T-helper 2 cell treated with Interferon-gamma antibody and Interleukin-4, amounts not matched to agents 5 μg/mL and 100 μg/mL, for 36 hours (primary cell): ENCODE measurements around the gene ADAMTSL2.

Source experiments
- DNase-seq: peaks from one replicate; pipeline ENCODE4 v3.0.0; 2021; ENCODE audit warnings: low spot score
- H3K27ac Mint-ChIP-seq: one replicate; pipeline ENCODE4 v1.8.0; 2021; ENCODE audit warnings: mild to moderate bottlenecking, mixed read lengths
- H3K27me3 Mint-ChIP-seq: one replicate; pipeline ENCODE4 v1.8.0; 2021; ENCODE audit warnings: low read depth, mixed read lengths
- H3K36me3 Mint-ChIP-seq: one replicate; pipeline ENCODE4 v1.8.0; 2021; ENCODE audit warnings: low read depth, mixed read lengths
- H3K4me1 Mint-ChIP-seq: one replicate; pipeline ENCODE4 v1.8.0; 2021; ENCODE audit warnings: low read depth, mixed read lengths
- H3K4me3 Mint-ChIP-seq: one replicate; pipeline ENCODE4 v1.8.0; 2022; ENCODE audit warnings: mild to moderate bottlenecking, moderate library complexity, mixed read lengths
- H3K9me3 Mint-ChIP-seq: one replicate; pipeline ENCODE4 v1.8.0; 2021; ENCODE audit warnings: mixed read lengths

The ADAMTSL2 gene

DNA sequence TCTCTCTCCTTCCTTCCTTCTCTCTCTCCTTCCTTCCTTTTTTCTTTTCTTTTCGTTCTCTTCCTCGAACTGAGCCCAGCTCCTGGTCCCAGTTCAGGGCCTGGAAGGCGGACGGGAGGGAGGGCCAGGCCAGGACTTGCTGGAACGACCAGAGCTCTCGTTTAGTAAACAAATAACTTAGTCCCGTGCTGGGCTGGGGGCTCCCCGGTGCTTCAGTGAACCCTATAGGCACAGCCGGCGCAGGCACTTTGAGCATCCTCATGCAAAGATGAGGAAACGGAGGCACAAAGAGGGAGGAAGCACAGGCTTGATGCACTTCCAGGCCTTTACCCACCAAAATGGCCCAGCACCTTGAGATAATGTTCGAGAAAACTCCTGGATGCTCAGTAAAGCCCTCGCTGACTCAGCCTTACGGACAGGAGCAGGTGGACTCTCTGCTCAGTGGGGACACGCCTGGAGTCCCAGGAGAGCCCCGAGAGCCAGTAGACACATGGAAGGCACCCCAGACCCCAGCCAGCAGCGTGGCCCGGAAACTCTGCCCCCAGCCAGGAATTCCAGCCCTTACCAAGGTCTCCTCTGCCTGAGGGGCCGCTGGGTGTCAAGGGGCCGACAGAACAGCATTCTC lies 55.8 kb downstream of the ADAMTSL2 start:
- Mint-ChIP-seq H3K4me3 (no peak overlapping the region), H3K9me3 (peaks cover 5% of the 10 kb centered on the region), H3K4me1 (no peaks in the 10 kb centered on the region), H3K27me3 (peaks cover 12% of the 10 kb centered on the region), H3K27ac (no peak overlapping the region), H3K36me3 (no peaks in the 10 kb centered on the region)
- no peak for DNase-seq

GRCh38 chr9:133591116-133591910 lies 56.8 kb downstream of the ADAMTSL2 start:
- Mint-ChIP-seq H3K4me3 (no peak overlapping the region), H3K4me1 (no peaks in the 10 kb centered on the region), H3K27ac (no peak overlapping the region), H3K9me3 (peaks cover 5% of the 10 kb centered on the region), H3K27me3 (peaks cover 5% of the 10 kb centered on the region), H3K36me3 (no peaks in the 10 kb centered on the region)
- no peak for DNase-seq

GRCh38 chr9:133591985-133592384 lies 57.5 kb downstream of the ADAMTSL2 start:
- no peaks in the 10 kb centered on the region for H3K27me3 Mint-ChIP-seq
- H3K9me3 Mint-ChIP-seq = peaks cover 8% of the 10 kb centered on the region
- no peaks in the 10 kb centered on the region for H3K36me3 Mint-ChIP-seq
- DNase-seq = no peak
- H3K4me3 Mint-ChIP-seq = no peak overlapping the region
- no peak overlapping the region for H3K27ac Mint-ChIP-seq
- H3K4me1 Mint-ChIP-seq = no peaks in the 10 kb centered on the region

GRCh38 chr9:133592731-133593409 lies 58.4 kb downstream of the ADAMTSL2 start:
- DNase-seq = no peak
- H3K4me1 Mint-ChIP-seq = no peaks in the 10 kb centered on the region
- no peaks in the 10 kb centered on the region for H3K27me3 Mint-ChIP-seq
- peaks cover 17% of the 10 kb centered on the region for H3K9me3 Mint-ChIP-seq
- H3K27ac Mint-ChIP-seq = no peak overlapping the region
- H3K4me3 Mint-ChIP-seq = no peak overlapping the region
- H3K36me3 Mint-ChIP-seq = no peaks in the 10 kb centered on the region

DNA sequence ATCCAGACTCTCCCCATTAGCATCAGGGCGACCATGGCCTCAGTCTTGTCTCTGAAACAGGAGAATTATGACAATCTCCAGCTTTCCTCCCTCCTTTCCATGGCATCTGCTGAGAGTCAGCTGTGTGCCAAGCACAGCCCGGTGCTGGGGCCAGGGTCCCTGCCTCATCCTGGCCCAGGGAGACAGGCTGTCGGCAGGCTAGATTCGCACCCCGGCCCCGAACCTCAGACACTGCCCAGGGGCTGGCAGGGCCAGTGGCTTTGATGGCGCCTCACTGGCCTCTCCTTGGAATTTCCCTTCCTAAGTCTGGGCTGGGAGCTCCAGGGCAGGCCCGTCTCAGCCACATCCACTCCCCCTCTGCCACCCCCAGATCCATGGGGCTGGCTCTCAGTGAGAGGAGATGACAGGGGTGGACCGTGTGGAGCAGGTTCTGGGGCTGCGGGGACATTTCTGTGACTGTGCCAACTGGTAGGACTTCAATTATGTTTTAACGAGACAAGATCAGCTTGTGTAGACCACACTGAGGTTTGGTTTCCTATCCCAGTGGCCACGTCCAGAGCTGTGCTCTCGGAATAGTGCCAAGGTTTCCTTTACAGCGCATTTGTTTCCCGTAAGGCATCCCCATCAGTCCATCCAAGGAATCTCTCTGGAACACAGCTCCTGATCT lies 59.2 kb downstream of the ADAMTSL2 start:
- no peaks in the 10 kb centered on the region for H3K4me1 Mint-ChIP-seq
- H3K4me3 Mint-ChIP-seq = no peak overlapping the region
- no peaks in the 10 kb centered on the region for H3K36me3 Mint-ChIP-seq
- no peak for DNase-seq
- no peaks in the 10 kb centered on the region for H3K27me3 Mint-ChIP-seq
- no peak overlapping the region for H3K27ac Mint-ChIP-seq
- H3K9me3 Mint-ChIP-seq = peaks cover 14% of the 10 kb centered on the region

- no peaks in the 10 kb centered on the region for H3K36me3 Mint-ChIP-seq
- no peak for DNase-seq
- H3K4me1 Mint-ChIP-seq = no peaks in the 10 kb centered on the region
- H3K4me3 Mint-ChIP-seq = no peak overlapping the region
- H3K27me3 Mint-ChIP-seq = no peaks in the 10 kb centered on the region
- no peak overlapping the region for H3K27ac Mint-ChIP-seq
- peaks cover 14% of the 10 kb centered on the region for H3K9me3 Mint-ChIP-seq
Measured at GRCh38 chr9:133594310-133594709, 59.8 kb downstream of the ADAMTSL2 start.

GRCh38 chr9:133595910-133596309 lies 61.4 kb downstream of the ADAMTSL2 start:
- no peak overlapping the region for H3K4me3 Mint-ChIP-seq

DNA sequence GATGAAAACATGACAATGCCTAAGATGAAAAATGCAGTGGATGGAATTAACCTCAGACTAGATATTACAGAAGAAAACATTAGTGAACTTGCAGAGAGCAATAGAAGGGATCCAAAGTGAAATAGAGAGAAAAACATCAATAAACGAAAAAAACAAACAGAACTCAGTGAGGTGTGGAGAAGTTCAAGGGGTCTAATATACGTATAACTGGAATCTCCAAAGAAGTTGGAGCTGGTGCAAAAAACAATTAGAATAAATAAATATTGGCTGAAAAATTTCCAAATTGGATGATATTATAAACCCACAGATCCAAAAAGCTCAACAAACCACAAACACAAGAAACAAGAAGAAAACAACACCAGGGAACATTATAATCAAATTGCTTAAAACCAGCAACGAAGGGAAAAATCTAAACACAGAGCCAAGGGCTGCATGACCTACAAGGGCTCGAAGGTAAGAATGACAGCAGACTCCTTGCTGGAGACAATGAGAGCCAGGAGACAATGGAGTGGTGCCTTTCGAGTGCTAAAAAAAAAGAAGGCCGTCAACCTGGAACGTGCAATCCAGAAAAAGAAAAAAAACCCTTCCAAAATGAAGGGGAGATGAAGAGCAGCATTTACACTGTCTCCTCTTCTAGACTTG lies 62.9 kb downstream of the ADAMTSL2 start:
- peaks cover 14% of the 10 kb centered on the region for H3K9me3 Mint-ChIP-seq
- H3K4me1 Mint-ChIP-seq = no peaks in the 10 kb centered on the region
- no peaks in the 10 kb centered on the region for H3K27me3 Mint-ChIP-seq
- no peak for DNase-seq
- no peak overlapping the region for H3K27ac Mint-ChIP-seq
- no peak overlapping the region for H3K4me3 Mint-ChIP-seq
- no peaks in the 10 kb centered on the region for H3K36me3 Mint-ChIP-seq

More at GRCh38 chr9:133595910-133596309, 61.4 kb downstream of the ADAMTSL2 start:
- Mint-ChIP-seq H3K4me1 (no peaks in the 10 kb centered on the region), H3K36me3 (no peaks in the 10 kb centered on the region), H3K27me3 (no peaks in the 10 kb centered on the region), H3K27ac (no peak overlapping the region), H3K9me3 (peaks cover 14% of the 10 kb centered on the region)
- DNase-seq = no peak

GRCh38 chr9:133598978-133599377 lies 64.5 kb downstream of the ADAMTSL2 start:
- H3K4me3 Mint-ChIP-seq = no peak overlapping the region
- no peaks in the 10 kb centered on the region for H3K27me3 Mint-ChIP-seq
- H3K9me3 Mint-ChIP-seq = peaks cover 14% of the 10 kb centered on the region
- H3K36me3 Mint-ChIP-seq = no peaks in the 10 kb centered on the region
- no peaks in the 10 kb centered on the region for H3K4me1 Mint-ChIP-seq
- H3K27ac Mint-ChIP-seq = no peak overlapping the region
- no peak for DNase-seq

DNA sequence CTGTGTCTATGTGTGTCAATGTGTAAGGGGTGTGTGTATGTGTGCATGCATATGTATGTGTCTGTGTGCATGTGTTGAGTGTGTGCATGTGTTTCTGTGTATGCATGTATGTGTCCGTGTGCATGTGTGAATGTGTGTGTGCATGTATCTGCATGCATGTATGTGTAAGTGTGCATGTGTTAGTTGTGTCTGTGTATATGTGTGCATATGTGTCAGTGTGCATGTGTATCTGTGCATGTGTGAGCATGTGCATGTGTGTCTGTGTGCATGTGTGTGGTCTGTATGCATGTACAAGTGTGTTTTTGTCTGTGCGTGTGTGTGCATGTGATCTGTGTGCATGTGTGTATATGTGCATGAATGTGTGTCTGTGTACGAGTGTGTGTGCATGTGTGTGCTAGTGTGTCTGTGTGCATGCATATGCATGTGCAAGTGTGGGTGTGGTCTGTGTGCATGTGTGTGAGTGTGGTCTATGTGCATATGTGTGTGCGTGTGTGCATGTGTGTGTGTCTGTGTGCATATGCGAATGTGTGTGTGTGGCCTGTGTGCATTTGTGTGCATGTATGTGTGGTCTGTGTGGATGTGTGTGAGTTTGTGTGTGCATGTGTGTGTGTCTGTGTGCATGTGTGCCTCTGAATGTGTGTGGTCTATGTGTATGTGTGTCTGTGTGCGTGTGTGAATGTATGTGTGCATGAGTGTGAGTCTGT lies 65.1 kb downstream of the ADAMTSL2 start:
- no peak for DNase-seq
- no peaks in the 10 kb centered on the region for H3K36me3 Mint-ChIP-seq
- no peaks in the 10 kb centered on the region for H3K4me1 Mint-ChIP-seq
- no peak overlapping the region for H3K4me3 Mint-ChIP-seq
- H3K27me3 Mint-ChIP-seq = no peaks in the 10 kb centered on the region
- H3K9me3 Mint-ChIP-seq = peaks cover 14% of the 10 kb centered on the region
- H3K27ac Mint-ChIP-seq = no peak overlapping the region

DNA sequence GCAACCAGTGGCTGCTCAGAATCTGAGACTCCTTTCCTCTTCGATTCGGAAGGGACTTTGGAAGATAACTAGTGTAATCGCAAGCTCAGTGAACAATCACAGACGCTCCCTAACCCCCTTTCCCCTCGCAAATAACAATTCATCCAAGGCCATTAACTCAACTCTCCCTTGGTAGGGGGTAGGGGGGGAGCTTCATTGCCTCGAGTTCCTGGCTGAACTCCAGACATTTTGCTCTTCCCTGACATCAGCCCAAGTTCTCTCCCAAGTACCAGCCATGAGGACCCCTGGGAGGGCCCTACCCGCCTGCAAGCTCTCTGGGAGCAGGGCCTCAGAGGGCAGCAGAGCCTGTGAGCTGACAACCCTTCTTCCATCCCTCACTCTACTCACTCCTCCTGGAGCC lies 66.2 kb downstream of the ADAMTSL2 start:
- no peaks in the 10 kb centered on the region for H3K36me3 Mint-ChIP-seq
- H3K9me3 Mint-ChIP-seq = peaks cover 14% of the 10 kb centered on the region
- no peak overlapping the region for H3K27ac Mint-ChIP-seq
- H3K4me1 Mint-ChIP-seq = no peaks in the 10 kb centered on the region
- no peaks in the 10 kb centered on the region for H3K27me3 Mint-ChIP-seq
- no peak overlapping the region for H3K4me3 Mint-ChIP-seq
- no peak for DNase-seq

DNA sequence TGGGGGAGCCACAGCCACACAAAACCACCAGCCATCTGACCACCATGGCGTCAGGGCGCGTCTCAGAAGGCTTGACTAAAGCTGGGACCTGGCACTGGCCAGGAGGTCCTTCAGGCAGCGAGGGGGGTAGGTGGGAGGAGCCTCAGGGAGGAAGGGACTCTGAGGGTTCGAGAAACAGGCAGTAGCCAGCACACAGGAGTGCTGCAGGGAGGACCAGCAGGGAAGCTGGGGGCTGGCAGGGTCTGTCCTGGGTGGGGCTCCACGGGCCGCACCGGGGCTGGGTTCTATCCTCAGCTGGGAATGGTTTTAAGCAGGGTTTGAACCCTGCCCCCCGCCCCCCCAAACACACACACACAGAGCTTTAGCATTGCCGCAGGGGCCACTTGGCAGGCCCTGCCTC lies 67.2 kb downstream of the ADAMTSL2 start:
- H3K4me3 Mint-ChIP-seq = no peak overlapping the region
- H3K9me3 Mint-ChIP-seq = peaks cover 14% of the 10 kb centered on the region
- no peaks in the 10 kb centered on the region for H3K36me3 Mint-ChIP-seq
- no peak overlapping the region for H3K27ac Mint-ChIP-seq
- H3K4me1 Mint-ChIP-seq = no peaks in the 10 kb centered on the region
- H3K27me3 Mint-ChIP-seq = no peaks in the 10 kb centered on the region
- no peak for DNase-seq

DNA sequence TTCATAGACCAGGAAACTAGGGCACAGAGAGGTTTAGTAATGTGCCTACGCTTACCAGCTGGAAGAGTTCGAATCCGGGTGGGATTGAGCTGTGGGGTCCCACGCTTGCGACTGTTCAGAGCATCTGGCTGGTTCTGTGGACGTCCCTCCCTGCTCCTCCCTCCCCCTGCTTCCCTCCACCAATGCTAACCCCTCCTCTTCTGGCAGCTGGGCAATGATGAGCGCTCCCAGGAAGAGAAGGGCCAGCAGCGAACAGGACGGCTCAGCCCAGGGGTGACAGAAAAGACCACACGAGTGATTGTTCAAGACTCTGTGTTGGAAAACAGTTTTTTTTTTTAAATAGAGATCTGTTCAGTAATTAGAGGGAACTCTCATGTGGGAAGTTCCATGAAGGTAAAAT lies 67.8 kb downstream of the ADAMTSL2 start:
- Mint-ChIP-seq H3K27me3 (no peaks in the 10 kb centered on the region), H3K4me1 (no peaks in the 10 kb centered on the region), H3K9me3 (peaks cover 8% of the 10 kb centered on the region), H3K27ac (no peak overlapping the region), H3K4me3 (no peak overlapping the region), H3K36me3 (no peaks in the 10 kb centered on the region)
- no peak for DNase-seq
